Peyer's patch (tissue), 4 donors: ENCODE data around the gene ENC1. TPM values are rescaled to one million over a fixed set of nuclear protein-coding genes. Genes with fewer than 3 reads are reported as not detected.

ENCODE experiments used
- DNase-seq, 3 donors: peaks; one replicate each; pipeline ENCODE4 v3.0.0-alpha.2; 2017 to 2019
- H3K27ac ChIP-seq, 4 donors: fragments of 200-600 bp; sonication (generic); one replicate each; pipeline ENCODE4 v1.5.1; 2016 to 2019
- H3K27me3 ChIP-seq, 2 donors: fragments of 200-600 bp; sonication (generic); one replicate each; pipeline ENCODE4 v1.5.1; 2019
- H3K36me3 ChIP-seq, 3 donors: fragments of 200-600 bp; sonication (generic); one replicate each; pipeline ENCODE4 v1.5.1; 2016 to 2019
- H3K4me1 ChIP-seq, 4 donors: fragments of 200-600 bp; sonication (generic); one replicate each; pipeline ENCODE4 v1.5.1; 2016 to 2019
- H3K4me3 ChIP-seq, 4 donors: fragments of 200-600 bp; sonication (generic); 1 replicate in 3 of 4; 2 replicates in 1 of 4; pipeline ENCODE4 v1.5.1; 2016 to 2019; ENCODE audit warnings: mild to moderate bottlenecking in 1 of 4
- H3K9me3 ChIP-seq, 4 donors: fragments of 200-600 bp; sonication (generic); one replicate each; pipeline ENCODE4 v1.5.1; 2016 to 2019; ENCODE audit warnings: mild to moderate bottlenecking in 1 of 4
- CTCF ChIP-seq, 6 experiments: fragments of 450-650 bp in 4 of 6; fragments of 200-600 bp in 2 of 6; sonication (generic) in 1 of 6; IDR thresholded peaks; one replicate each; pipeline ENCODE4 v1.5.1; 2017 to 2019; ENCODE audit warnings: antibody characterized with exemption in 6 of 6, mild to moderate bottlenecking in 3 of 6, moderate library complexity in 1 of 6
- POLR2A ChIP-seq, 2 donors: fragments of 450-650 bp; IDR thresholded peaks; one replicate each; pipeline ENCODE4 v1.5.1; 2017; ENCODE audit warnings: antibody characterized with exemption in 2 of 2, mild to moderate bottlenecking in 2 of 2, moderate library complexity in 2 of 2
- total RNA-seq, 4 donors: library from RNA; depleted of rRNA; stranded (reverse); fragments of >200 nt; gene quantifications; one replicate each; pipeline ENCODE4 v1.1.0, GENCODE V29; 2016

Gene ENC1
- total RNA-seq, 4 donors from 2014 or later: 28.7 to 123 (median 40.0) TPM

GRCh38 chr5:74628359-74628758, 12.2 kb downstream of the ENC1 start:
- no peak for DNase-seq
- H3K4me1 ChIP-seq: peaks cover 0 to 12% (median 3%) of the 10 kb centered on the region in 4 donors
- no peak overlapping the region for H3K27ac ChIP-seq
- peaks cover 0 to 23% (median 0%) of the 10 kb centered on the region in 3 donors for H3K36me3 ChIP-seq
- no peak overlapping the region for H3K4me3 ChIP-seq
- TF ChIP-seq POLR2A (IDR thresholded peaks at IDR 0.05) (no peak), CTCF (IDR thresholded peaks at IDR 0.05) (no peak)
- no peaks in the 10 kb centered on the region for H3K27me3 ChIP-seq
- no peaks in the 10 kb centered on the region for H3K9me3 ChIP-seq

DNA sequence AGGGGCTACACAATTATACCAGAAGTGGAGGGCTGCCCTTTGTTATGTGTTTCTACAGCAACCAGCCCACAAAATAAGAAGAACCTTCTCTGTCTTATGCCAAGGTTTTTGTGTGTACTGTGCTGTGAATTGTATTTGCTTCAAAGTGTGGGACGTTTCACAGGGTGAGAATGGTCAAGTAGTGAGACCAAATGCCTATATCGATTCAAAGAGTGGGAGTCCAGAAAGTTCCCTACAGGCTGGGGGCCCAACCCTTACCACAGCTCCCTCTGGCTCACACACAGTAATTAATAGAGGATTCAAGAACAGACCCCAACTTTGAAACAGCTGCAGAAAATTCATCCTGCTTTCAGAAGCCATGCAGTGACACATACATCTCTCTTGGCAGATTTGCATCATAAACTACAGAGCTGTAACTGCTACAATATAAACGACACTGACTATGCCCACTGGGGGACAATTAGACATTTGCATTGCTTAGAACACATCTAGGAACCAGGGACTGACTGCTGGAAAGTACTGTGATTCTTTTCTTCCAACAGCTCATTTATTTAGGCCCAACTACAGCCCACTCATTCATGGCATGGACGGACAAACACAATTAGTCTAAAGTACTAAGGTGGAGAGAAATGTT, 12.8 kb downstream of the ENC1 start:
- TF ChIP-seq POLR2A (IDR thresholded peaks at IDR 0.05) (no peak), CTCF (IDR thresholded peaks at IDR 0.05) (no peak)
- no peak overlapping the region for H3K27ac ChIP-seq
- no peaks in the 10 kb centered on the region for H3K9me3 ChIP-seq
- H3K4me1 ChIP-seq: peaks cover 0 to 9% (median 3%) of the 10 kb centered on the region in 4 donors
- no peaks in the 10 kb centered on the region for H3K27me3 ChIP-seq
- no peak overlapping the region for H3K4me3 ChIP-seq
- H3K36me3 ChIP-seq: peaks cover 0 to 22% (median 0%) of the 10 kb centered on the region in 3 donors
- DNase-seq: no peak

DNA sequence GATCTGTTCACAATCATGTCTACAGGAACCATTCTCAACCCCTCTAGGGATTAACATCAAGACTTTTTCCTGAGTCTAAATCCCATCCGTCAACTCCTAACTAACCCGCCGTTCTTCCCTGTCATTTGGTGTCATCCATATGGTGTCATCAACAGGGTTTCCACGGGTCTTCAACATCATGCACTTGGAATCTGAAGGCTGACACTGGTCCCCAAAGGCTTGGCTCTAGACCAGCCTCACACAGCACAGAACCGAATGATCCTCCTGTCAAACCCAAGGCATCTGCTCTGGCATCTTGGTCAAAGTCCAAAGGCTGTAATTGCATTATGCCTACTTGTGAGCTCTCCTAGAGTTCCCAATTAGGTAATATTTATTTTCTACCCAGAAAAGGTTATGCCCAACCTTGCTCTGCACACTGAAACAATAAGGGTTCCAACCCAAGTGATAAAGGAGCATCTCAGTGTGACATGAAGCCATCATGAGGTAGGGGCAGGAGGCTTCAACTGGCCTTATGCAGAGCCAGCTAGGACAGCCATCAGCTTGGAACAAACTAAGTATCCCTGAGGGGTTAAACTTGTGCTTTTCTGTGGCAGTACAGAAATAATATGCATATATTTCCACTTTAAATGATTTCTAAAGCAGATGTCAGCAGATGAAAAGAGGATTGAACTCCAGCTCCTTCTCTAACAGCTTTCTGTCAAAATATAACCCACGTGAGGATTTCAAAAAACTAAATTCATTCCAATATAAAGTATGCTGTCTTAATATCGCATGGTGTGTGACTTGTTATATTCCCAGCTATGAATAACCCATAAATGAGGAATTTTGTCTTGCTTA, 13.9 kb downstream of the ENC1 start:
- H3K9me3 ChIP-seq: no peaks in the 10 kb centered on the region
- no peaks in the 10 kb centered on the region for H3K27me3 ChIP-seq
- H3K4me1 ChIP-seq: no peaks in the 10 kb centered on the region
- peaks cover 0 to 22% (median 0%) of the 10 kb centered on the region in 3 donors for H3K36me3 ChIP-seq
- no peak overlapping the region for H3K27ac ChIP-seq
- no peak overlapping the region for H3K4me3 ChIP-seq
- DNase-seq: peak in 1 of 3 donors; percentile 47
- TF ChIP-seq CTCF (IDR thresholded peaks at IDR 0.05): no peak
- no peak for TF ChIP-seq POLR2A (IDR thresholded peaks at IDR 0.05)

- no peaks in the 10 kb centered on the region for H3K9me3 ChIP-seq
- peak in 1 of 6 experiments; percentile 4 for TF ChIP-seq CTCF (IDR thresholded peaks at IDR 0.05)
- TF ChIP-seq POLR2A (IDR thresholded peaks at IDR 0.05): no peak
- H3K4me3 ChIP-seq: no peak overlapping the region
- H3K36me3 ChIP-seq: peaks cover 0 to 22% (median 0%) of the 10 kb centered on the region in 3 donors
- no peaks in the 10 kb centered on the region for H3K4me1 ChIP-seq
- no peak for DNase-seq
- no peaks in the 10 kb centered on the region for H3K27me3 ChIP-seq
- H3K27ac ChIP-seq: no peak overlapping the region
Measured at GRCh38 chr5:74625742-74626241, 14.7 kb downstream of the ENC1 start.

DNA sequence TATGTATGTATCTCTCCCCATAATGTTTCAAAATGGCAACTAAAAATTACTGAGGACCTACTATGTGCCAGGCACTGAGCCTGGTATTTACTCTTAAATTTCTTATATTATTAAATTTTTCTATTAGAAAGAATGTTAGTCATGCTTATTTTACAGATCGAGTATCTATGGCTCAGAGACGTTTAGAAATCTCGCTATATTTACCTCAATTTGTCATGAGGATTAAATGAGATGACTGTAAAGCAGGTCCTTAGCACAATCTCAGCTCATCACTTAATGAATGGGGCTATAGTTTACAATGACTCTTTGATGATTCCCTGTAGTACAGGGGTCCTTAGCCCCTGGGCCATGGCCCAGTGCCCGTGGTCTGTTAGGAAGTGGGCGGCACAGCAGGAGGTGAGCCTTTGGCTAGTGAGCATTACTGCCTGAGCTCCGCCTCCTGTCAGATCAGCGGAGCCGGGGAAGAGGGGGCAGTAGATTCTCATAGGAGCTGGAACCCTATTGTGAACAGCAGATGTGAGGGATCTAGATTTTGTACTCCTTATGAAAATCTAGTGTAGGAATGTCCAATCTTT, 15.5 kb downstream of the ENC1 start:
- Histone ChIP-seq H3K4me3 (no peak overlapping the region), H3K36me3 (peaks cover 0 to 16% (median 0%) of the 10 kb centered on the region in 3 donors), H3K27ac (no peak overlapping the region), H3K27me3 (no peaks in the 10 kb centered on the region), H3K4me1 (no peaks in the 10 kb centered on the region), H3K9me3 (no peaks in the 10 kb centered on the region)
- TF ChIP-seq CTCF (IDR thresholded peaks at IDR 0.05): no peak
- DNase-seq: no peak
